GM12892 (cell line): ENCODE results near the gene BROX.

Experiments
- POLR2A ChIP-seq: IDR thresholded peaks from 2 replicates; pipeline ENCODE4 v1.6.1; 2011; ENCODE audit warnings: low read depth, low read length, control low read depth
- POLR2AphosphoS5 ChIP-seq: IDR thresholded peaks from 2 replicates; pipeline ENCODE4 v1.6.1; 2011; ENCODE audit warnings: low read depth, low read length, control low read depth

GRCh38 chr1:222761083-222761482, 48.7 kb downstream of the BROX start:
- no peak for TF ChIP-seq POLR2A
- no peak for TF ChIP-seq POLR2AphosphoS5
